Hematopoietic multipotent progenitor cell treated with erythropoietin and hydrocortisone succinate and interleukin-3 and kit ligand, for 8 days (in vitro differentiated cells): ENCODE measurements around the gene CRTAP.
"Not testable (repeated sequence)": the region's sequence is repeated elsewhere in the genome, so short reads cannot be mapped to it uniquely, and the experiment has no call there.

Experiments
- DNase-seq: peaks from one replicate; pipeline ENCODE4 v3.0.0-alpha.2; 2015

Gene CRTAP

DNA sequence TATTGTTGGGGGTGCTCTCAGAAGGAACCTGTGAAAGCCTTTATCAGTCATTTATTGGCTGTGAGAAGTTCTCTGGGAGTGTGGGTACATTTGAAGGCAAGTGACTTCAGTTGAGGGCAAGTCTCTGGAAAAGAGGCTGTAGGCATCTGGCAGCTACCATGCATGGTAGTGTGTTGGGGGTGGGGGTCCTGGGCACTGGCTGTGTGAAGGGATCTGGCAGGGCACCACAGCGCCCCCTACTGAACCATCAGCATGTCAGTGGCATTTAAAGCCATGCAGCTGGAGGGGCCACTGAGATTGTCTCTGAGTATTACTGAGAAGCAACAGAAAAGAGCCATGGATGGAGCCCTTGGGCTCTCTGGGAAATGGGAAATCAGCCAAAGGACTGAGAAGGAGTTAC, 30.6 kb downstream of the CRTAP start:
- DNase-seq: peak; percentile 43

DNA sequence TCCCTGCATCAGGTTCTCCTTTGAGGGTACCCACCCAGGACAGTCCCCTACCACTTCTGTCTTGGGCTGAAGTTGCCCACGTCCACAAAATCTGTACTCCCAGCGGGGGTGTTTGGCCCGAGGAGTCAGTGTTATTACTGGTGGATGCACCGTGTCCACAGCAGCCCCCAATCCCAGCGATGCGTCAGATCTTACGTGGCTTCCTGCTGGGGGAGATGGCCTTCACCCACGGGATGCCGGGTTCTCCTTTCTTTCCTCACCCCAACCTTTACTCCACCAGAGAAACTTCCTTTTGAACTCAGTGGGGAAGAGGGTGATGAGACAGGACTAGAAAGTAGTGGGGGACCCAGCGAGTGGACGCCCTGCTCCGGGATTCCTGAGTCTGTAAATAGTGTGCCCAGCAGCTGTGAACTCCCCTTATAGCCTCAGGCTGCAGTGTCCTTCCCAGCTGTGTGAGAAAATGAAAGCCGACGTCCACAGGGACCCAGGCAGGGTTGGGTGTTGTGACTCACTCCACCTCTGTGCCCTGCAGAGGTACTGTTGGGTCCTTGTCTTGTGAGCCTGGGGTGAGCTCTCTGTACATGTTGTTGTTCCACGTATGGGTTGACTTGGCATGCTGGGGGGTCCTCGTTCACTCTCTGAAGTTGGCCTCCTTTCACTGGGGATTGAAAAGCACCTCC, 31.5 kb downstream of the CRTAP start:
- no peak for DNase-seq

DNA sequence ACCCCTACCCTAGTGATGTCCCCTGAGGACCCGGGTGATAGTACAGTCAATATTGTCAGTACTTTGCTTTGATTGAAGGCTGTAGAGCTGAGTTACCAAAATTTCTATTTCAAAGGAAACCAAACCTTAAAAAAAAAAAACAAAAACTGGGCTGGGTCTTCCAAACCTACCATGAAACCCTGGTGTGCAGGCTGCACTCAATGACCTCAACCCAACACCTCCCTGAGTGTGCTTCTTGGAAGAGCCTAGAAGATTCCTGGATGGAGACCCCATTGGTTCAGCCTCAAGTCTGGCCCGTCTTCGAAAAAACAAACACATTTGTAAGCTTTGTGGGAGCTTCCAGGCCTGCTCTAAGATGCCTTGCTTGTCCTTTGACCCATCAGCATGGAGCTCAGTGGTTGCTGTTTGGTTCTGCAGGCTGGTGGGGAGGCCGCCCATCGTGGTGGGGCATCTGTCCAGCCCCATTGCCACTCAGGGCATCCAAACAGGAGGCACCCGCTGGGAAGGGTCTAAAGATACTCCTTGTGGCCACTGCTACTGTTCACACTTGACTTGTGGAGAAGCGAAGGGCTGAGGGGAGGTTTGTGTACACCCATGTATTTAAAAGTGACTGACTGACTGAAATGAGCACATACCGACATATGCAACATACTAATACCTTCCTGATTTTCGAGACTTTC, 32.2 kb downstream of the CRTAP start:
- DNase-seq: no peak

DNA sequence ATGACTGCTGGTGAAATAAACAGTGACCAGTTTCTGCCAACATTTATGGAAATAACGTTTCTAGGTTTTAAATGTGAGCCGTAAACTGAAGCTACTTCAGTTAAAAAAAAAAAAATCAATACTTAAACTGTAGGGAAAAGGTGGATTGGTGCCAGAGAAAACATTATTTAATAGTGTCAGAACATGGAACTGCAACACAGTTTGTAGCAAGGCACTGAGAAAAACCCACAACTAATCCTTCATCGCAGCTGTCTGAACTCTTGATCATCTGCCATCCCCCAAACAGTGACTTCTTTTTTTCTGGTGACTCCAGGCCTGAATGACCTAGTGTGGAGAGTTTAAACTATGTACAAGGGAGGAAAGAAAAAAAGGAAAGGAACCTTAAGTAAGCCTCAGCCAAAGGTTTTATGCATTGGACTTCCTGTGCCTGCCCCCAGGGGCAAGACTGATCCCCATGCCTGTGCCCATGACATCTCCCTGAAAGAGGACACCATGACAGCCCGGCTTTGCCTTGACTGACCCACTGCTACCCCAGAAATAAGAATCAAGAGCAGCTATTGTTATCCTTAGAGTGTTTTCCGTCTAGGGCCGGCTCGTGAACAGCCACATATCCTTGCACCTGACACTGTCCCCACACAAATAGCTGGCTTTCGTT, 33.1 kb downstream of the CRTAP start:
- peak; percentile 28 for DNase-seq

DNA sequence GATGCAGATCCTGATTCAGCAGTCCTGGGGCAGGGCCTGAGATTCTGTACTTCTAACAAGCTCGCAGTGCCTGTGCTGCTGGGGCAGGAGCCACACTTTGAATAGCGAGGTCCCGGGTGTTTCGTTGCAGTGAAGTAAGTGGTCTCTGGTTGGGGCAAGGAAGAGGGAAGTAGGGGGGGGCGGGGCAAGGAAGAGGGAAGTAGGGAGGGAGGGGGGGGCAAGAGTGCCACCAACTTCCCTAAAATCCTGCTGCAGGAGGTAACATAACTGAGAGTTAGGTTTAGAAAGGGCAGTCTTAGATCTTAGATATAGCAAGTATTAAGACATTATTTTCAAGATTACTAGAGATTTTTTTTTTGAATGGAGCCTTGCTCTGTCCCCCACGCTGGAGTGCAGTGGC, 35.5 kb downstream of the CRTAP start:
- no peak for DNase-seq

DNA sequence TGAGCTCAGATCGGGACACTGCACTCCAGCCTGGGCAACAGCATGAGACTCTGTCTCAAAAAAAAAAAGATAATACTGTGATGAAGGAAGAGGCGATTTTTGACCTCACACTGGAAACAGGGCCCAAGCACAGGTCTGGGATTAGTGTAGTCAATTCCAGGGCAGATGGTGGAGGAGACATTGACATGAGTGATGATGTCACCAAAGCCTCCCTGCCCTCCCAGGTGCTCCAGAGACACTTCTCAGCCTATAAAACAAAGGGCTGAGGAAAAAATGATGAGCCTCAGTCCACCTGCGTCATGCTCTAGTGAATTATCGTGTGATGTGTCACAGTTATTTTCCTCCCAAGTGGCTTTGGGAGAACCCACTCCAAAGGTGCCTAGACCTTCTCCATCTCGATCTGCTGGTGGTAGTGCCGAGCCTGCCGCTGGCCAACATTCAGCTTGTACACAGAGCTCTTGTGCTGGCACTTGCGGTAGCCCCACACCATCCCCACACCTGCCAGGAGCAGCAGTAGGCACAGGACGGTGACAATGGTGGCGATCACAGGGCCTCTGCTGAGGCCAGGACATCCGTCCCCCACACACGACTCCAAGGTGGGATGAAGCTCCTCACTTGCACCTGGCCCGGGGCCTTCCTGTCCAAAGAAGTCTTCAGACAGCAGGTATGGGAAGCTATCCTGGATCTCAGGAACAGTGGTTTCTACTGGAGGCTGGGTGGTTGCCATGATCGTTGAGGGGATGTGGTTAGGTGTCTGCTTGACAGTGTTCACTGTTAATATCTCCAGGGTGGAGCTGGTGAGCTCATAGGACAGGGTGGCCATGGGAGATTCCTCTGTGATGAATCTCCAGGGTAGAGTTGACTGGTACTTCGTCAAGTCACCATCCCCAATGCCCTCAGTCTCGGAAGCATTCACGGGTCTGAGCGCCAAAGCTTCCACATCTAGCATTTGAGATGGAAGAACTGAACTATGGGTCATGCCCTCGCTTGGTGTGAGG, 38.8 kb downstream of the CRTAP start:
- DNase-seq: no peak

DNA sequence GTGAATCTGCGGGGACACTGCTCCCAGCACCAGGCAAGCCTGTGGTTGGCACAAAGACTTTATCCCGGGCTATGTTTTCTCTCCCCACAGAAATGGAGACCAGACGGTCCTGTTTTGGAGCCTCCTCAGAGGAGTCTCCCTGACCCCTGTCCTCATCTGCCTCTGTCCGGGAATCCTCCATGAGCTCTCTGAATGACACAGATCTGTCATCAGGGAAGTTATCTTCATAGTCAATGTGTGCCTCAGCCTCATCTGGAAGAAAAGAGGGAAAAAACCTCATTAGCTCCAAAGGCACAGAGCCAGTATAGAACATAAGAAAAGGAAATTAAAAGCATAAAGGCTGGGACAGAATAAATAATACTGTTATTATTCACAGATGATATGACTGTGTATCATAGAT, 40.0 kb downstream of the CRTAP start:
- DNase-seq: no peak

DNA sequence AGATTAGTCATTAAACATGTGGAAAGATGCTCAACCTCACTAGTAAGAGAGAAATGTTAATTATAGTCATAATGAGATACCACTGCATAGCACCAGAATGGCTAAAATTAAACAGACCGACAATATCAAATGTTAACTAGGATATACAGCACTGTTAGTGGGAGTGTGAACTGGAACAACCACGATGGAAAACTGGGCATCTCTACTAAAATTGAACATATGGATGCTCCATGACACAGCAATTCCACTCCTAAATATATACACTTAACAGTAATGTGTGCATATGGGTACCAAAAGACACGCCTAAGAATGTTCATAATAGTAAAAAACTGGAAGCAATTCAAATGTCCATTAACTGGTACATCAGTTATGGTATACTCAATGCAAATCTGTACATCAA, 41.5 kb downstream of the CRTAP start:
- DNase-seq: no peak

DNA sequence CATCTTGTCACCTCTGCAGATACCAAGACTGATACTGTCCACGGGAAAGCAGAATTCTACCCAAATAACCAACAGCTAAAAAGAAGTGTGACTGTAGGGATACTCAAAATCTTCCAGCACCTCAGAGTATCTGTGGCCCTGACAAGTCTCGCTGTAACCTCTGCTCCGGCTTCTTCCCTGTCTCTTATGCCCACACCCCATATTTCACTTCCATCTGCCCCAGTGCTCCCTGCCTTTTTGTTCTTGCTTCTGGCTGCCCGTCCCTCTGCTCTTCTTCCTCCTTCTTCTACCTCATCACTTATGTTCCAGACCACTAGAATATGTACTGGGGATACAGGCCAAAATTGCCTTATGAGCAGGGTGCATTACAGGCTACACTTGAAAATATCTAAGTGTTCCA, 45.4 kb downstream of the CRTAP start:
- no peak for DNase-seq

DNA sequence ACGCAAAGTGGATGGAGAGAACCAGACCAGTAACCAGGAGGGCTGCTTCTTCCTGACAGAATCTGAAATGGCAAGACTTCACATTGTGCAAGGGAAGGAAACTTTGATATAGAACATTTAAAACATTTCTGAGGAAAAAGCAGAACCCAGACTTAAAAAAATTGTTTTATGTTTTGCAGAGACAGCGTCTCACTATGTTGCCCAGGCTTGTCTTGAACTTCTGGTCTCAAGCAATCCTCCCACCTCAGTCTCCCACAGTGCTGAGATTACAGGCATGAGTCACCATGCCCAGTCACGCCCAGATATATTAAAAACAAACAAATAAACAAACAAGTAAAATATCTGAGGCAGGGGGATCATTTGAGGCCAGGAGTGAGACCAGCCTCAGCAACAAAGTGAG, 46.2 kb downstream of the CRTAP start:
- DNase-seq: no peak

DNA sequence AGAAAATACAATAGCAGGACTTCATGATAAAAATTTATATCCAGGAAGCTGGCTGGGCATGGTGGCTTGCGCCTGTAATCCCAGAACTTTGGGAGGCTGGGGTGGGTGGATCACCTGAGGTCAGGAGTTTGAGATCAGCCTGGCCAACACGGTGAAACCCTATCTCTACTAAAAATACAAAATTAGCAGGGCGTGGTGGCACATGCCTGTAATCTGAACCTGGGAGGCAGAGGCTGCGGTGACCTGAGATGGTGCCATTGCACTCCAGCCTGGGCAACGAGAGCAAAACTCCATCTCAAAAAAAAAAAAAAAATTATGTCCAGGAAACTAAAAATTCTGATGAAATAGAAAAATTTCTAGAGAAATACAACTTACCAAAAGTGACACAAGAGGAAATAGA, 48.8 kb downstream of the CRTAP start:
- not testable (repeated sequence) for DNase-seq

DNA sequence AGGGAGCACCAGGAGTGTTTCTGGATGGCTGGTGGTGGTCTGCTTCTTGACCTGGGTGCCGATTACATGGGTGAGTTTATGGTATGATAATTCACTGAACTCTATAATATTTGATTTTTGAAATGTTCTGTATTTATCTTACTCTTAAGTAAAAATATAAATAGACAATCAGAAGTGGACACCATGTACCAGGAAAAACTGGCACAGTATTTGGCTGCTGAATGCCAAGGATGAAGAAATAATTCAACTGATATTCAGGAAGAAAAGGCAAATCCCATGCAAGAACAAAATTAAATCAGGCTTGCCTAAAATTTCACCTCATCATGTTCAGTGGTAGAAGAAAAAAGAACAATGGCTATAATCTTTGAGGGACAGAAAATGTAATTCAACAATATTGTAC, 51.6 kb downstream of the CRTAP start:
- DNase-seq: no peak

DNA sequence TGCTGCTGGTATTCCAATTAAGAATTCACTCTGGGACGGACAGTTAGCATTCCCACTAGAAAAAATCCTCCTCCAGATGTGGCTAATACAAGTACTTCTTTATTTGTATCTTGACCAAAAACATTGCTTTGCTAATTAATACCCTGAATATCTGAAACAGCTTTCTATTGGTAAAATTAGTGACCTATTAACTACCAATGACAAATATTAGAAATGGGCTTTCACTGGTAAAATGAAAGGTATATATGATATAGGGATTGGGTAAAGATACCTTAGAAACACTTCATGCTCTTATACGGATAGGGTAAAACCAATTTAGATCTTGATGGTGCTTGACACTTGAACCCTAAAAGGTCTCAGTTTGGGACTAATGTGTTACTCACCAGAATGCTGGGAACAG, 52.3 kb downstream of the CRTAP start:
- DNase-seq: no peak

DNA sequence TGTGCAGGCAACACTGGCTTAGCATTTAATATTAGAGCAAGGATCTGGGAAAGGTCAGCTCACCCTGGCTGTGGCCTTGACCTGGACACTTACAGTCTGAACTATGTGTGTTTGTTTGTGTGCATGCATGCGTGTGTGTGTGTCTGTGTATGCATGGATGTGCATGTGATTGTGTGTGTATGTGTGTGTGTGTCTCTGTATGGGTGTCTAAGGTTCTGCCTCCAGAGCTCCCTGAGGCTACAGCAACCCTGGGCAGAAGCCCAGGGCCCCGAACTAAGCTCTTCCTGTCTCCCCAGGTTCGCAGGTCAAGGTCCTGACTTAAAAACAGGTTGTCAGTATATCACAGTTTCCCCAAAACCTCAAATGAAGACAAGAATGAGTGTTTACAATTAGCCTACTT, 53.5 kb downstream of the CRTAP start:
- no peak for DNase-seq

DNA sequence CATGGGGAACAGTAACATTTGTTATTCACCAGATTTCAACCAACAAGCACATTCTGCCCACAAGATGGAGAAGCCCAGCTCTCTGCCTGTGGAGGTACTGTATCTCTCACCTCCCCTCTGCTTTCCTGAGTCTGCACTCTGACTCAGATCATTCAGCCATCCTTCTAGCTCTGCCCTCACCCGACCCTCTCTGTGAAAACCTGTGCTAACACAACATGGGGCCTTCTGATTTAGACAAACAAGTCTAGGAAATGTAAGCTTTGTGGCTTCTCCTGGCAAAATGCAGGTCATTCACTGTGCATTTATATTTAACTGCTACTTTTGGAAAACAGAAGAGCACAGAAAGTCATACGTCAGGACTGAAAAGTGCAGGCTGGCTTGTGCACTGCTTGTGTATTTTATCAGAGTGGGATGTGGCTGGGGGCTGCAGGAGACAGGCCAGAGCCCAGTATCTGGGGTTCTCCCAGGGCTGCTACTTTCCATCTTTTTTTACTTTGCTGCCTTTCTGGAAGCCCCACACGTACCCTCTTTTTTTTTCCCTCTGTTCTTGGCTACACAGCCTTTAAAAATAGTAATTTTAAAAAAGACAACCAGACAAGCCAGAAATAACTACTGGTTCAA, 54.0 kb downstream of the CRTAP start:
- DNase-seq: no peak

DNA sequence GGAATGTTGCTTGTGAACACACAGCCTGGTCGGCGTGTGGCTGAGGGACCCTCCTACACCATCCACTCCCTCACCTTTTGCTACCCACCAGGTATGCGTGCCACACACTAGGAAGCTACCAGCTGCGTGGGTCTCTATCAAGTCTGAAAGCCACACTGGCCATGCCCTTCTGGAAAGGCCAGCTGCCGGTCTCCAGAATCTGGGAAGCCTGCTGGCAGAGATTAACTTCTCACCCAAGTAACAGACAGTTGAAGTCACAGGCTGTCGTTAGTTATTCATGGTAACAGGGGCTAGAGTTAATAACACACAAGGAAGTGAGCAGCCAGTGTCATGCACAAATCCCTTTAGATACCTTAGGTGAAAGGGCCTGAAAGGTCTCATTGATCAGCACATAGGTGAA, 56.7 kb downstream of the CRTAP start:
- no peak for DNase-seq

DNA sequence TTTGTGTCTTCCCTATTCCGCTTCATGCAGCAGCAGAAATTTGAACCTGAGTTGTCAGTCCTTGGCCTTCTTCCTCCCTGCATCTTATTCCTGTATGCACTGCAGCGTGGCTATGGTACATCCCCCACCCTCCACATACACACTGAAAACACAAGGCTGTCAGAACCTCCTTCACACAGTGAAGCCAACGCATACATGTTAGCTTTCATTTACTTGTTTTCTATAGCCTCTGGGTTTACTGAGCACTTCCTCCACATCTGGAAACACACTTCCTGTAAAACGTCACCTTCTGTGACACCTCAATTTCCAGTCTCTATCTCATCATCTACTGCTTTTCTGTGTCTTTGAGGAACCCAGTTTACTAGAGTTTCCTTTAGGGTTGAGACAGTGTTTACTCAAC, 57.8 kb downstream of the CRTAP start:
- no peak for DNase-seq

DNA sequence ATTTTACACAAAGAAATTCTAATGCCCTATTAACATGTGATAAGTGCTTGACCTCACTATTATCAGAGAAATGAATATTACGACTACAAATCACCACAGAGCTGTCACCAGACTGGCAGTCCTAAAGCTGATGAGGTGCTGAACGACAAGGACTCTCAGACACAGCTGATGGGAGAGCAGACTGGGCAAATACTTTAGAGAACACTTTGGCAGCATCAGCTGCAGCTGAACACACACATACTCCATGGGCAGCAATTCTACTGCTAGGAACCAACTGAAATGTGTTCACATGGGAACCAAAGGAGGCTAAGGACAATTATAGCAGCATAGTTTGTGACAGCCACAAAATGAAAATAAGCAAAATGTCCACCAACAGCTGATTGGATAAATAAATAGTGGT, 59.3 kb downstream of the CRTAP start:
- DNase-seq: no peak

DNA sequence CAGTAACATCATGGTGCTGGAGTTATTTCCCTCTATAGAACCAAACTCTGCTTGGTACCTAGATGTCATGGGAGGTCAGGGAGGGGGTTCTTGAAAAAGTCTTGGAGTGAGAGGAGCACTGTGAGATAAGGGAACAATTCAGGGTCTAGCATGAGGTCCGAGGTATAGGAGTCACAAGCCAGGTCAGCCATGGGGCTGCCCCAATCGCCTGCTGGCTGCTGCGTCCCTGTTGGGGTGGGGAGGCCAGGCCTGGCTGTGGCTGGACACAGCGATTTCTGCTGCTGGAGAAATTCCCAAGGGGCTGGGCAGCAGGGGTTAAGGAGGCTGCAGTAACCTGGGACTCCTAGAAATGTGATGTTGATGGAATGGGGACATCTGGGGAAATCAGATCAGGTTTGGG, 59.9 kb downstream of the CRTAP start:
- DNase-seq: no peak

DNA sequence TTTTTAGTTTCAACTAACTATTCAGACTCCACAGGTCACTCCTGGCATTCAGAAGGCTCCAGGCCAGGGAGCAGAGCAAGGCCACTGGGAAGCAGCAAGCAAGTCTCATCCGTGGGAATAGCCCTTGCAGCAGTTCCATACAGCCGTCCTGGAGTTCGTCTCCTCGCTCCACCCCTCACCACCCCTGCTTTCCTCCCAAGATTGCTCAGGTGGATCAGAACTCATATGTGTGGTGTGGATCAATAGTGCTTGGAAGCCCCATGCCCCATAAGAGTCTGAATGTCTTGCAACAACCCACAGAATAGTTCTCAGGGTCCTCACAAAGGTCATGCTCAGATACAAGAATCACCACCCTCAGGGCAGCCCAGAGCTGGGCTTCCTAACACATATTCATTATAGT, 60.3 kb downstream of the CRTAP start:
- DNase-seq: no peak

DNA sequence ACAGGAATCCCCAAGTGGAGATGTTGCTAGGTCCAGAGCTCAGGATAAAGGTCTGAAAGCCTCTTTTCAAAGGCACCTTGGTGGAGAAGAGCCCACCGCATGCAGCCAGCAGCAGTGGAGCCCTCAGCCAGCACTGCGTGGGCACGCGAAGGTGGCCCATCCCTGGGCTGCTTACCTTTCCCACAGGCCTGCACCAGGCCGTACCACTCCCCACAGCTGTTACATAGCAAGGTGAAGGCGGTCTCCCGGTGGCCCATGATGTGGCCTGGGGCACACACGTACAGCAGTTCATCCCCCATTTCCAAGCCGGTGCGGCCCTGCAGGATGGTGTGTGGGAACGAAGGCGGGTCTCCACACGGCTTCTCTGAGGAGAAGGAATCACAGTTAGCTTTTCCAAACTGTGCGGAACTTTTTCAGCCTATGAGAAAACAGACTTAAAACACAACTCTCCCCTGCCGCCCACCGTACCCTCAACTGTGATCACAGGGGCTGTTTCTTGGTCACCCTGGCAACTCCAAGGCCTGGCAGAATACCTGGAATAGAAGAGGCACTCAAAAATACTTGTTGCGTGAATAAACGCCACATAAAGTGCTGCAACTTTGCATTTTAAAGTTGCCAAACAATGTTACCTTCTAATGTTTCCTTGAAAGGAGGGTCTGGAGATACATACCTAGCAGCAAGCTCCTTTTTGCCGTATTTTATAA, 61.0 kb downstream of the CRTAP start:
- DNase-seq: no peak

DNA sequence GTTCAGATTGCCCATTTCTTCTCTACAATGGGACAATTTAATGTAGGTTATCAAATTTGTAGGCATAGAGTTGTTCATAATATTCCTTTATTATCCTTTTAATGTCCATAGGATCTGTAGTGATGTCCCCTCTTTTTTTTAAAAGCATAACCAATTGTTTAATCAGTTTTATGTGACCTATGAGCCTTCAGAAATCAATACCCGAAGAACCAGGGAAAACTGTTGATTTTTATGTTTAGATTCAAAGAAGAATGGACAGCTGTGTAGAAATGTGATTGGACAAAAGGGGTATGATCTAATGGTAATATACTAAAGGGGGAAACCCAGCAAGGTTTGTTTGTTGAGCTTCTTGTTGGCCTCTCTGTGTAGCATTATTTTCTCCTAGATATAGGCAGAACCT, 65.3 kb downstream of the CRTAP start:
- no peak for DNase-seq
